Measurements from ENCODE around the gene CA6. TPM values are rescaled to one million over a fixed set of nuclear protein-coding genes. Genes with fewer than 3 reads are reported as not detected.
"Not testable (repeated sequence)": the region's sequence is repeated elsewhere in the genome, so short reads cannot be mapped to it uniquely, and the experiment has no call there.

CA6 gene
- not detected in 3 replicates for total RNA-seq

DNA sequence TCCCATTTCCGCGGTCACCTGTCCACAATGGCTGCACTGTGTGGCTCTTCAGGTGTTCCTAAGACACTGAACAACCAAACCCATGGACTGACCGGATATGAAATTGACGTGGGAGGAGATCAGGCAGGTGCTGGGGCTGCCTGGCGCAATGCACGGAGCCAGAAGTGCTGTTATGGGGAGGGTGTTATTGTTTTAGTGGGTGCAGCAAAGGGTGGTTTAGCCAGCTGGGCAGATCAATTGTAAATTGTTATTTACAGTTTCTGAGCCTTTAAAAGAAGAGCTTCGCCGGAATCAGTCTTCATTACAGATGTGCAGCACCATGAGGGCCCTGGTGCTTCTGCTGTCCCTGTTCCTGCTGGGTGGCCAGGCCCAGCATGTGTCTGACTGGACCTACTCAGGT lies at the start of gene CA6:
Gene CA6 (plus strand): TSS at position 301 of the 400 bp plus-strand sequence. CDS start 19 bp downstream, at position 320.
- H3K36me3 Mint-ChIP-seq = no peaks in the 10 kb centered on the region
- H3K27ac Mint-ChIP-seq = no peak within 1 kb of the TSS
- H3K4me1 Mint-ChIP-seq = peaks cover 11% of the 10 kb centered on the region
- TF ChIP-seq, protein P1, sequence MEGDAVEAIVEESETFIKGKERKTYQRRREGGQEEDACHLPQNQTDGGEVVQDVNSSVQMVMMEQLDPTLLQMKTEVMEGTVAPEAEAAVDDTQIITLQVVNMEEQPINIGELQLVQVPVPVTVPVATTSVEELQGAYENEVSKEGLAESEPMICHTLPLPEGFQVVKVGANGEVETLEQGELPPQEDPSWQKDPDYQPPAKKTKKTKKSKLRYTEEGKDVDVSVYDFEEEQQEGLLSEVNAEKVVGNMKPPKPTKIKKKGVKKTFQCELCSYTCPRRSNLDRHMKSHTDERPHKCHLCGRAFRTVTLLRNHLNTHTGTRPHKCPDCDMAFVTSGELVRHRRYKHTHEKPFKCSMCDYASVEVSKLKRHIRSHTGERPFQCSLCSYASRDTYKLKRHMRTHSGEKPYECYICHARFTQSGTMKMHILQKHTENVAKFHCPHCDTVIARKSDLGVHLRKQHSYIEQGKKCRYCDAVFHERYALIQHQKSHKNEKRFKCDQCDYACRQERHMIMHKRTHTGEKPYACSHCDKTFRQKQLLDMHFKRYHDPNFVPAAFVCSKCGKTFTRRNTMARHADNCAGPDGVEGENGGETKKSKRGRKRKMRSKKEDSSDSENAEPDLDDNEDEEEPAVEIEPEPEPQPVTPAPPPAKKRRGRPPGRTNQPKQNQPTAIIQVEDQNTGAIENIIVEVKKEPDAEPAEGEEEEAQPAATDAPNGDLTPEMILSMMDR (IDR thresholded peaks at IDR 0.05; ENCODE audit: unreplicated experiment) = no peak
- DNase-seq (ENCODE audit: low spot score in 2 of 2, unreplicated experiment in 2 of 2) = no peak
- no peak within 1 kb of the TSS for H3K4me3 Mint-ChIP-seq
- no peaks in the 10 kb centered on the region for H3K9me3 Mint-ChIP-seq
- H3K27me3 Mint-ChIP-seq (ENCODE audit: low read depth) = no peaks in the 10 kb centered on the region

DNA sequence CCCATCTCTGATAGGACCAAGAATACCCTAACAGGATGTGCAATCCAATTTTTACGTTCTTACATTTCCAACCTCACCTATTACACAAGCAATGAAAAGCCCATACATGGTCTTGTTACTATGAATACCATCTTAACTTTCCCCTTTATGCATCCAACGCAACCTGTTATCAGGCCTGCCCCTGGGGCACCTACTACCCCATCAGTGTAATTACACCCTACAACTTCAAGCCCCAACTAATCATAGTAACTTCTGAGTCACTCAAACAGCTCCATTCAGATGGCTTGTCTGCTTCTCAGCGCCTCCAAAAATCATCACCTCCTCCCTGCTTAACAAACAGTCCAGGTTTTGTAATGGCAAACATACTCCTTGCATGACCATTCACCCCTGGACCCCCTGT lies 48.9 kb upstream of the CA6 start:
- H3K27me3 Mint-ChIP-seq (ENCODE audit: low read depth); H3K4me3 Mint-ChIP-seq; H3K36me3 Mint-ChIP-seq; H3K27ac Mint-ChIP-seq; DNase-seq (ENCODE audit: low spot score in 2 of 2, unreplicated experiment in 2 of 2); H3K4me1 Mint-ChIP-seq; H3K9me3 Mint-ChIP-seq: not testable (repeated sequence)

DNA sequence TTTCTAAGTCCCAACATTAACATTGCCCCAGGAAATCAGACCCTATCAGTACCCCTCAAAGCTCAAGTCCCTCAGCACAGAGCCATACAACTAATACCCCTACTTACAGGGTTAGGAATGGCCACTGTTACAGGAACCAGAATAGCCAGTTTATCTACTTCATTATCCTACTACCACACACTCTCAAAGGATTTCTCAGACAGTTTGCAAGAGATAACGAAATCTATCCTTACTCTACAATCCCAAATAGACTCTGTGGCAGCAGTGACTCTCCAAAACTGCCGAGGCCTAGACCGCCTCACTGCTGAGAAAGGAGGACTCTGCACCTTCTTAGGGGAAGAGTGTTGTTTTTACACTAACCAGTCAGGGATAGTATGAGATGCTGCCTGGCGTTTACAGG lies 48.2 kb upstream of the CA6 start:
- not testable (repeated sequence) for H3K4me1 Mint-ChIP-seq; H3K9me3 Mint-ChIP-seq; H3K27me3 Mint-ChIP-seq (ENCODE audit: low read depth); H3K4me3 Mint-ChIP-seq; H3K36me3 Mint-ChIP-seq; DNase-seq (ENCODE audit: low spot score in 2 of 2, unreplicated experiment in 2 of 2); H3K27ac Mint-ChIP-seq

DNA sequence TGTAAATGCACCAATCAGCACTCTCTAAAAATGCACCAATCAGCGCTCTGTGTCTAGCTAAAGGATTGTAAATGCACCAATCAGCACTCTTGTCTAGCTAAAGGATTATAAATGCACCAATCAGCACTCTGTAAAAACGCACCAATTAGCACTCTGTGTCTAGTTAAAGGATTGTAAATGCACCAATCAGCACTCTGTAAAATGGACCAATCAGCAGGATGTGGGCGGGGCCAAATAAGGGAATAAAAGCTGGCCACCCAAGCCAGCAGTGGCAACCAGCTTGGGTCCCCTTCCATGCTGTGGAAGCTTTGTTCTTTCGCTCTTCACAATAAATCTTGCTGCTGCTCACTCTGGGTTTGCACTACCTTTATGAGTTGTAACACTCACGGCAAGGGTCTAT lies 47.2 kb upstream of the CA6 start:
- not testable (repeated sequence) for H3K4me3 Mint-ChIP-seq; H3K27me3 Mint-ChIP-seq (ENCODE audit: low read depth)

DNA sequence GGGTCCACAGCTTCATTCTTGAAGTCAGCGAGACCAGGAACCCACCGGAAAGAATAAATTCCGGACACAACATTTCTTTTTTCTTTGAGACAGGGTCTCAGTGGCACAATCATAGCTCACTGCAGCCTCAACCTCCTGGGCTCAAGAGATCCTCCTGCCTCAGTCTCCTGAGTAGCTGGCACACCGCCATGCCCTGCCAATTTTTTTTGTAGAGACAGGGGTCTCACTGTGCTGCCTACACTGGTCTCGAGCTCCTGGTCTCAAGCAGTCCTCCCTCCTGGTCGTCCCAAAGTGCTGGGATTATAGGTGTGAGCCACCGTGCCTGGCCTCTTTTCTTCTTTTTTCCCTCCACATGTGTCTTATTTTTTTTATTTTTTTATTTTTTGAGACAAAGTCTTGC lies 46.6 kb upstream of the CA6 start:
- TF ChIP-seq, protein P1 (IDR thresholded peaks at IDR 0.05; ENCODE audit: unreplicated experiment) = no peak
- Mint-ChIP-seq H3K36me3 (no peaks in the 10 kb centered on the region), H3K27ac (no peak overlapping the region), H3K4me3 (no peak overlapping the region), H3K4me1 (peaks cover 16% of the 10 kb centered on the region), H3K9me3 (no peaks in the 10 kb centered on the region), H3K27me3 (ENCODE audit: low read depth) (no peaks in the 10 kb centered on the region)
- DNase-seq (ENCODE audit: low spot score in 2 of 2, unreplicated experiment in 2 of 2) = no peak

More for the DNA sequence above, 47.2 kb upstream of the CA6 start:
- H3K4me1 Mint-ChIP-seq = peaks cover 12% of the 10 kb centered on the region
- not testable (repeated sequence) for H3K9me3 Mint-ChIP-seq; H3K27ac Mint-ChIP-seq; DNase-seq (ENCODE audit: low spot score in 2 of 2, unreplicated experiment in 2 of 2); H3K36me3 Mint-ChIP-seq

DNA sequence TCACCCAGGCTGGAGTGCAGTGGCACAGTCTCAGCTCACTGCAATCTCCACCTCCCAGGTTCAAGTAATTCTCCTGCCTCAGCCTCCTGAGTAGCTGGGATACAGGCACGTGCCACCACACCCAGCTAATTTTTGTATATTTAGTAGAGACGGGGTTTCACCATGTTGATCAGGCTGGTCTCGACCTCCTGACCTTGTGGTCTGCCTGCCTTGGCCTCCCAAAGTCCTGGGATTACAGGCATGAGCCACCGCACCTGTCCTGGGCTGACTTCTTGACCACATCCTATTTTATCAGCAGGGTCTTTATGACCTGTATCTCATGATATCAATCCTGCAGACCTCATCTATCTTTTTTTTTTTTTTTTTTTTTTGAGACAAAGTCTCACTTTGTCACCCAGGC lies 45.0 kb upstream of the CA6 start:
- H3K4me1 Mint-ChIP-seq = peaks cover 26% of the 10 kb centered on the region
- not testable (repeated sequence) for DNase-seq (ENCODE audit: low spot score in 2 of 2, unreplicated experiment in 2 of 2); H3K27me3 Mint-ChIP-seq (ENCODE audit: low read depth); H3K4me3 Mint-ChIP-seq; H3K9me3 Mint-ChIP-seq; H3K27ac Mint-ChIP-seq; H3K36me3 Mint-ChIP-seq

DNA sequence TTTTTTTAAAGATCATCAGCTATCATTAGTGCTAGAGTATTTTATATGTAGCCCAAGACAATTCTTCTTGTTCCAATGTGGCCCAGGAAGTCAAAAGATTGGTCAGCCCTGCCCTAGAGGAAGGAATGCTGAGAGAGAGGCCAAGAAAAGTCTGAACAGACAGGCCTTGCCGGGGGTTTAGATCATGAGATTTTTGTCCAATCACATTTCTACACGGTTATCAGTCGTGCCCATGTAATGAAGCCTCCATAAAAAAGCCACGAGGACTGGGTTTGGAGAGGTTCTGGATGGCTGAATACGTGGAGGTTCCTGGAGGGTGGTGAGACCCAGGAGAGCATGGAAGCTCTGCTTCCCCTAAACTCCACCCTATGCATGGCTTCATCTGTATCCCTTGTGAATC lies 42.9 kb upstream of the CA6 start:
- Mint-ChIP-seq H3K4me1 (peaks cover 33% of the 10 kb centered on the region), H3K4me3 (no peak overlapping the region), H3K27me3 (ENCODE audit: low read depth) (no peaks in the 10 kb centered on the region), H3K27ac (peak overlapping the region; percentile 76), H3K36me3 (no peaks in the 10 kb centered on the region), H3K9me3 (no peaks in the 10 kb centered on the region)
- DNase-seq (ENCODE audit: low spot score in 2 of 2, unreplicated experiment in 2 of 2) = no peak
- TF ChIP-seq, protein P1 (IDR thresholded peaks at IDR 0.05; ENCODE audit: unreplicated experiment) = no peak

DNA sequence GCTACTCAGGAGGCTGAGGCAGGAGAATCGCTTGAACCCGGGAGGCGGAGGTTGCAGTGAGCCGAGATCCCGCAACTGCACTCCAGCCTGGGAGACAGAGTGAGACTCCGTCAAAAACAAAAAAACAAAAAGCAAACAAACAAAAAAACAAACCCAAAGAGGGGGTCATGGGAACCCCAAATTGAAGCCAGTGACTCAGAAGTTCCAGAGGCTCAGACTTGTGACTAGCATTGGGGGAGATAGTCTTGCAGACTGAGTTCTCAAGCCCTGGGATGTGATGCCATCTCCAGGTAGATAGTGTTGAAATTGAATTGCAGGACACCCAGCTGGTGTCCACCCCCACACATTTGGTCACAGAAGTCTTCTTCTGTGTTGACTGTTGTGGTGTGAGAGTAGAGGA lies 42.3 kb upstream of the CA6 start:
- Mint-ChIP-seq H3K4me3 (no peak overlapping the region), H3K4me1 (peaks cover 37% of the 10 kb centered on the region), H3K27ac (peak overlapping the region; percentile 91), H3K27me3 (ENCODE audit: low read depth) (no peaks in the 10 kb centered on the region), H3K36me3 (no peaks in the 10 kb centered on the region), H3K9me3 (no peaks in the 10 kb centered on the region)
- TF ChIP-seq, protein P1 (IDR thresholded peaks at IDR 0.05; ENCODE audit: unreplicated experiment) = no peak
- no peak for DNase-seq (ENCODE audit: low spot score in 2 of 2, unreplicated experiment in 2 of 2)

Measured in mesothelial cell of epicardium (in vitro differentiated cells).